H9 (cell line): ENCODE data around the gene TSPAN3. TPM values are rescaled to one million over a fixed set of nuclear protein-coding genes. Genes with fewer than 3 reads are reported as not detected.

Experiments
- DNase-seq: peaks from one replicate; pipeline ENCODE4 v3.0.0-alpha.2; 2017
- H2AFZ ChIP-seq: one replicate; pipeline ENCODE4 v1.6.1; 2013; ENCODE audit warnings: mild to moderate bottlenecking, low read length, control low read depth, moderate library complexity
- H2AK5ac ChIP-seq: 2 replicates; pipeline ENCODE4 v1.6.1; 2013; ENCODE audit warnings: low read length, control low read depth, mixed read lengths; ENCODE audit not compliant: insufficient read length
- H2BK120ac ChIP-seq: one replicate; pipeline ENCODE4 v1.6.1; 2013; ENCODE audit warnings: low read depth, mild to moderate bottlenecking, low read length, control low read depth, inconsistent platforms; ENCODE audit not compliant: poor library complexity, severe bottlenecking
- H2BK12ac ChIP-seq: 2 replicates; pipeline ENCODE4 v1.6.1; 2013; ENCODE audit warnings: low read length, control low read depth, mixed read lengths, low read depth; ENCODE audit not compliant: insufficient read length
- H2BK15ac ChIP-seq: 2 replicates; pipeline ENCODE4 v1.6.1; 2013; ENCODE audit warnings: low read depth, low read length, control low read depth
- H2BK20ac ChIP-seq: one replicate; pipeline ENCODE4 v1.6.1; 2013; ENCODE audit warnings: low read depth, mild to moderate bottlenecking, low read length, control low read depth, inconsistent platforms; ENCODE audit not compliant: poor library complexity, severe bottlenecking
- H2BK5ac ChIP-seq: 2 replicates; pipeline ENCODE4 v1.6.1; 2013; ENCODE audit warnings: low read length, control low read depth, mixed read lengths; ENCODE audit not compliant: insufficient read length
- H3K14ac ChIP-seq: 2 replicates; pipeline ENCODE4 v1.6.1; 2013; ENCODE audit warnings: low read length, control low read depth; ENCODE audit not compliant: insufficient read depth
- H3K18ac ChIP-seq: 2 replicates; pipeline ENCODE4 v1.6.1; 2013; ENCODE audit warnings: low read depth, mild to moderate bottlenecking, mixed read lengths, low read length, control low read depth; ENCODE audit not compliant: insufficient read length
- H3K23ac ChIP-seq: 2 replicates; pipeline ENCODE4 v1.6.1; 2013; ENCODE audit warnings: low read length, control low read depth, mixed read lengths, low read depth; ENCODE audit not compliant: insufficient read length
- H3K23me2 ChIP-seq: 2 replicates; pipeline ENCODE4 v1.6.1; 2013; ENCODE audit warnings: low read depth, mild to moderate bottlenecking, mixed read lengths, low read length, control low read depth; ENCODE audit not compliant: insufficient read length, poor library complexity, severe bottlenecking
- H3K27ac ChIP-seq: 2 replicates; pipeline ENCODE4 v1.5.1; 2013; ENCODE audit warnings: low read length, control low read depth, mixed read lengths, low read depth; ENCODE audit not compliant: insufficient read length
- H3K27me3 ChIP-seq: 2 replicates; pipeline ENCODE4 v1.6.1; 2013; ENCODE audit warnings: low read length, control low read depth, inconsistent platforms; ENCODE audit not compliant: insufficient read depth
- H3K4ac ChIP-seq: 2 replicates; pipeline ENCODE4 v1.6.1; 2013; ENCODE audit warnings: low read depth, mild to moderate bottlenecking, control low read depth, inconsistent platforms, low read length, moderate library complexity
- H3K4me1 ChIP-seq: 2 replicates; pipeline ENCODE4 v1.6.1; 2013; ENCODE audit warnings: low read length, control low read depth, inconsistent platforms; ENCODE audit not compliant: insufficient read depth
- H3K4me2 ChIP-seq: 2 replicates; pipeline ENCODE4 v1.6.1; 2013; ENCODE audit warnings: low read length, control low read depth, mixed read lengths; ENCODE audit not compliant: insufficient read length, insufficient read depth
- H3K56ac ChIP-seq: 2 replicates; pipeline ENCODE4 v1.6.1; 2013; ENCODE audit warnings: low read depth, mild to moderate bottlenecking, mixed read lengths, low read length, control low read depth; ENCODE audit not compliant: insufficient read length
- H3K79me1 ChIP-seq: 2 replicates; pipeline ENCODE4 v1.6.1; 2013; ENCODE audit warnings: low read depth, mild to moderate bottlenecking, moderate library complexity, low read length, control low read depth, inconsistent platforms; ENCODE audit not compliant: insufficient read depth, poor library complexity, severe bottlenecking
- H3K79me2 ChIP-seq: 2 replicates; pipeline ENCODE4 v1.6.1; 2013; ENCODE audit warnings: low read length, control low read depth, inconsistent platforms; ENCODE audit not compliant: insufficient read depth
- H3K9ac ChIP-seq: 2 replicates; pipeline ENCODE4 v1.6.1; 2013; ENCODE audit warnings: low read length, control low read depth, mixed read lengths; ENCODE audit not compliant: insufficient read length; ENCODE audit errors: extremely low read depth
- H3K9me3 ChIP-seq: one replicate; pipeline ENCODE4 v1.6.1; 2013; ENCODE audit warnings: low read depth, low read length, inconsistent platforms; ENCODE audit not compliant: control insufficient read depth
- H3T11ph ChIP-seq: one replicate; pipeline ENCODE4 v1.6.1; 2013; ENCODE audit warnings: mild to moderate bottlenecking, low read length, control low read depth, inconsistent platforms
- H4K20me1 ChIP-seq: one replicate; pipeline ENCODE4 v1.6.1; 2013; ENCODE audit not compliant: control insufficient read depth, insufficient read length, insufficient read depth
- H4K5ac ChIP-seq: 2 replicates; pipeline ENCODE4 v1.6.1; 2013; ENCODE audit warnings: low read depth, mild to moderate bottlenecking, mixed read lengths, low read length, control low read depth; ENCODE audit not compliant: insufficient read length
- H4K8ac ChIP-seq: replicated peaks from 2 replicates; pipeline ENCODE4 v1.6.1; 2013; ENCODE audit warnings: low read length, control low read depth, mixed read lengths, low read depth; ENCODE audit not compliant: insufficient read length
- H4K91ac ChIP-seq: 2 replicates; pipeline ENCODE4 v1.6.1; 2013; ENCODE audit warnings: low read depth, mild to moderate bottlenecking, moderate library complexity, mixed read lengths, low read length, control low read depth; ENCODE audit not compliant: insufficient read length
- H3K27ac Mint-ChIP-seq, 3 experiments: 2 replicates in 2 of 3; 3 replicates in 1 of 3; pipeline ENCODE4 v1.8.0; 2020 to 2021; ENCODE audit warnings: mixed read lengths in 3 of 3, mild to moderate bottlenecking in 1 of 3, moderate library complexity in 1 of 3
- H3K27me3 Mint-ChIP-seq: 2 replicates; pipeline ENCODE4 v1.8.0; 2021; ENCODE audit warnings: low read depth, mild to moderate bottlenecking, moderate library complexity, mixed read lengths
- H3K36me3 Mint-ChIP-seq, 3 experiments: 2 replicates in 2 of 3; 3 replicates in 1 of 3; pipeline ENCODE4 v1.8.0; 2020 to 2021; ENCODE audit warnings: low read depth in 3 of 3, mixed read lengths in 3 of 3; ENCODE audit not compliant: insufficient read depth in 1 of 3
- H3K4me1 Mint-ChIP-seq, 2 experiments: 2 replicates each; pipeline ENCODE4 v1.8.0; 2020; ENCODE audit warnings: mixed read lengths in 2 of 2
- H3K4me3 Mint-ChIP-seq, 2 experiments: 2 replicates in 1 of 2; 3 replicates in 1 of 2; pipeline ENCODE4 v1.8.0; 2020 to 2021; ENCODE audit warnings: mild to moderate bottlenecking in 2 of 2, mixed read lengths in 2 of 2, moderate library complexity in 1 of 2
- H3K9me3 Mint-ChIP-seq, 2 experiments: 2 replicates in 1 of 2; 3 replicates in 1 of 2; pipeline ENCODE4 v1.8.0; 2020; ENCODE audit warnings: mild to moderate bottlenecking in 2 of 2, mixed read lengths in 2 of 2, moderate library complexity in 1 of 2
- CTCF ChIP-seq: fragments of 200-600 bp; sonication (generic); conservative IDR thresholded peaks from 3 replicates; pipeline ENCODE4 v1.8.0; 2021; ENCODE audit warnings: antibody characterized with exemption, mild to moderate bottlenecking
- WGBS: extraction: QIAGEN DNeasy Blood & Tissue Kit; methylation state at CpG from one replicate; pipeline ENCODE4 v1.1.7; 2013; ENCODE audit warnings: missing lambda C conversion rate, low lambda C conversion rate, mixed read lengths; ENCODE audit not compliant: insufficient read length; ENCODE audit errors: extremely low coverage; 5-methylcytosine and 5-hydroxymethylcytosine counted together
- total RNA-seq: library from RNA; stranded (reverse); gene quantifications from 2 replicates; pipeline ENCODE4 v1.2.1, GENCODE V29; 2021

TSPAN3 gene
- total RNA-seq, 1 experiment from 2014 or later: 117 TPM

- Histone ChIP-seq H3K4me2 (peak overlapping the region; percentile 23), H2AFZ (no peak overlapping the region), H4K8ac (no peak overlapping the region), H3K4ac (no peak overlapping the region), H4K91ac (no peak overlapping the region), H3T11ph (no peak overlapping the region), H2BK12ac (no peak overlapping the region), H3K27ac (no peak overlapping the region), H4K20me1 (no peaks in the 10 kb centered on the region), H3K23ac (no peak overlapping the region), H3K4me1 (no peaks in the 10 kb centered on the region), H2BK5ac (no peak overlapping the region), H3K9ac (no peak overlapping the region), H2AK5ac (no peak overlapping the region), H4K5ac (no peak overlapping the region), H3K79me1 (no peaks in the 10 kb centered on the region), H3K79me2 (no peaks in the 10 kb centered on the region), H3K23me2 (no peaks in the 10 kb centered on the region), H2BK120ac (no peak overlapping the region), H3K18ac (no peak overlapping the region), H2BK20ac (no peak overlapping the region), H3K14ac (no peak overlapping the region), H2BK15ac (no peak overlapping the region), H3K9me3 (no peaks in the 10 kb centered on the region), H3K27me3 (no peaks in the 10 kb centered on the region), H3K56ac (no peak overlapping the region)
- DNase-seq: no peak
- Mint-ChIP-seq H3K27ac (no peak overlapping the region), H3K27me3 (peaks cover 4% of the 10 kb centered on the region), H3K36me3 (no peaks in the 10 kb centered on the region), H3K4me3 (peak overlapping the region; percentile 46 to 49; a peak in 3 of 5 replicates), H3K4me1 (peaks cover 3 to 22% of the 10 kb centered on the region in 2 experiments), H3K9me3 (no peaks in the 10 kb centered on the region)
- WGBS: no CpG with 5 or more reads among the region's 22 CpGs
- no peak for TF ChIP-seq CTCF
Measured at GRCh38 chr15:77028451-77029165, 42.3 kb downstream of the TSPAN3 start.
